HEK293T (cell line): Measurements from ENCODE around the gene PARP6.

Experiments used
- ARNT ChIP-seq: fragments of 450-650 bp; IDR thresholded peaks from 2 replicates; pipeline ENCODE4 v1.6.1; 2017; ENCODE audit warnings: mild to moderate bottlenecking
- FOXA1 ChIP-seq: fragments of 450-650 bp; IDR thresholded peaks from 2 replicates; pipeline ENCODE4 v1.6.1; 2016; ENCODE audit warnings: mild to moderate bottlenecking
- FOXK2 ChIP-seq: fragments of 450-650 bp; IDR thresholded peaks from 2 replicates; pipeline ENCODE4 v1.6.1; 2016; ENCODE audit warnings: mild to moderate bottlenecking
- L3MBTL2 ChIP-seq: fragments of 450-650 bp; conservative IDR thresholded peaks from 2 replicates; pipeline ENCODE4 v1.6.1; 2016; ENCODE audit warnings: mild to moderate bottlenecking
- LEF1 ChIP-seq: fragments of 450-650 bp; IDR thresholded peaks from 2 replicates; pipeline ENCODE4 v1.6.1; 2017; ENCODE audit warnings: mild to moderate bottlenecking, borderline replicate concordance
- NFRKB ChIP-seq: fragments of 450-650 bp; IDR thresholded peaks from 2 replicates; pipeline ENCODE4 v1.6.1; 2016; ENCODE audit warnings: mild to moderate bottlenecking, moderate library complexity
- PKNOX1 ChIP-seq: fragments of 450-650 bp; IDR thresholded peaks from 2 replicates; pipeline ENCODE4 v1.6.1; 2016
- SP1 ChIP-seq: fragments of 450-650 bp; IDR thresholded peaks from 2 replicates; pipeline ENCODE4 v1.6.1; 2017
- TARDBP ChIP-seq: fragments of 450-650 bp; IDR thresholded peaks from 2 replicates; pipeline ENCODE4 v1.6.1; 2016
- ZNF384 ChIP-seq: fragments of 450-650 bp; IDR thresholded peaks from 2 replicates; pipeline ENCODE4 v1.6.1; 2016

GRCh38 chr15:72227192-72227586, 45.2 kb downstream of the PARP6 start:
- TF ChIP-seq TARDBP (no peak), NFRKB (no peak), ZNF384 (no peak), L3MBTL2 (no peak), SP1 (no peak), PKNOX1 (no peak), LEF1 (no peak), FOXA1 (no peak), FOXK2 (no peak), ARNT (no peak)
